ENCODE data around the gene TARBP1.

DNA sequence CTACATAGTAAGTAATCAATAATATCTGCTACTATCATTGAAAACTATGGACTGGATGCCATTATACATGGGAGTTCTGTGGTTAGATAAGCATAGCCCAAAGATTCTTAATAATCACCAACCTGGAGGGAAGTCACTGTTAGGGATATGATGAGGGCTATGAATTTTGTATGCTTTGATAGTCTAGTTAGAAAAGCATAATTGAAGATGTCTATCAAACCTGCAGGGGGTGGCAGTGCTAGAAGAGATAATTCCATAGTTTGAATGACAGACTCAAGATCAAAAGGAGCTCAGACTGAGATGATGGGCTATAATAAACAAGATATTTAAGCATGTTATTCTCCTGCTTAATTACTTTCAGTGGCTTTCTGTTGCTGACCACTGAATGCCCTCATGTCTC, 121.1 kb downstream of the TARBP1 start:
- TF ChIP-seq CTCF (IDR thresholded peaks at IDR 0.05) (no peak), POLR2A (IDR thresholded peaks at IDR 0.05) (no peak)

Measured in esophagus squamous epithelium (tissue), 4 donors.